ENCODE data around the gene NR6A1.
A peak's percentile ranks its signal among the peaks of the same experiment; 100 is the strongest.

NR6A1 gene

DNA sequence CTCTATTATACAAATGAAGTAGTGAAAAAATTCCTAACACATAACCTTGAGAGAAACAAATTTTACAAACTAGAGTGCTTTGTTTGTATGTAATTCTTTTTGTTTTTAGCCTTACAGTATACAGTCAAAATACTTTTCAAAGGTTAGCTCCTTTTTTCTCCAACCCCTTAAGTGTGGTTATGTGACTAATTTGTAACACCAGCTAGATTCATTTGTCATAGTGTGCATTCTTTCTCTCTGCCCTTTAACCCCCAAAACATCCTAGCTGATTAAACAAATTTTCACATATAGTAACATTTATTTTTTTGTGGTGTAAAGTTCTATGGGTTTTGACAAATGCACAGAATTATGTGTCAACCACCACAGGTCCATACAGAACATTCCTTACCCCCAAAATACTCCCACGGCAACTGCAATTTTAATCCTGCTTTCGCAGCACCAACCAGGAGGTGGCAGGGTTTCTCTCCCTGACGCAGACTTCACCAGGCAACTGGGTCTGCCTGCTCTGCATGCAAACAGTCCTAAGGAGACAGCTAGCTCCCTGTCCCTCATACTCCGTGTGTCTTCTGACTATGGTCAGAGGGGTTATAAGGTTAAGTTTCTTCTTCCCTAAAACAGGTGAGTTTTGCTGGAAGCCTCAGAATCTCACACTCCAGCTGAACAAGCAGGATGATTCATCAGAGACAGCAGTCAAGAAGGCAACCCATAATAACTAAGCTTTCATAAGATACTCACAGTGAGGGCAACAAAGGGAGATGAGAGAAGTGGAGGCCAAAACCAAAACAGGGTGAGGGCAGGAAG, 219.4 kb downstream of the NR6A1 start:
- Histone ChIP-seq H3K4me1 (ENCODE audit: low read depth, poor library complexity, severe bottlenecking) (no peaks in the 10 kb centered on the region), H3K27me3 (ENCODE audit: insufficient read depth, low read depth) (no peaks in the 10 kb centered on the region), H3K79me2 (ENCODE audit: insufficient read depth, low read depth) (no peaks in the 10 kb centered on the region), H2AFZ (ENCODE audit: low read depth) (no peak overlapping the region), H3K27ac (no peak overlapping the region), H3K9ac (no peak overlapping the region), H3K4me3 (IDR thresholded peaks at IDR 0.05; ENCODE audit: insufficient read depth, low read depth, low read length) (no peak overlapping the region), H3K4me2 (no peak overlapping the region), H3K36me3 (ENCODE audit: insufficient read depth) (no peaks in the 10 kb centered on the region), H4K20me1 (ENCODE audit: insufficient read depth) (no peaks in the 10 kb centered on the region)
- TF ChIP-seq, protein P1, sequence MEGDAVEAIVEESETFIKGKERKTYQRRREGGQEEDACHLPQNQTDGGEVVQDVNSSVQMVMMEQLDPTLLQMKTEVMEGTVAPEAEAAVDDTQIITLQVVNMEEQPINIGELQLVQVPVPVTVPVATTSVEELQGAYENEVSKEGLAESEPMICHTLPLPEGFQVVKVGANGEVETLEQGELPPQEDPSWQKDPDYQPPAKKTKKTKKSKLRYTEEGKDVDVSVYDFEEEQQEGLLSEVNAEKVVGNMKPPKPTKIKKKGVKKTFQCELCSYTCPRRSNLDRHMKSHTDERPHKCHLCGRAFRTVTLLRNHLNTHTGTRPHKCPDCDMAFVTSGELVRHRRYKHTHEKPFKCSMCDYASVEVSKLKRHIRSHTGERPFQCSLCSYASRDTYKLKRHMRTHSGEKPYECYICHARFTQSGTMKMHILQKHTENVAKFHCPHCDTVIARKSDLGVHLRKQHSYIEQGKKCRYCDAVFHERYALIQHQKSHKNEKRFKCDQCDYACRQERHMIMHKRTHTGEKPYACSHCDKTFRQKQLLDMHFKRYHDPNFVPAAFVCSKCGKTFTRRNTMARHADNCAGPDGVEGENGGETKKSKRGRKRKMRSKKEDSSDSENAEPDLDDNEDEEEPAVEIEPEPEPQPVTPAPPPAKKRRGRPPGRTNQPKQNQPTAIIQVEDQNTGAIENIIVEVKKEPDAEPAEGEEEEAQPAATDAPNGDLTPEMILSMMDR (conservative IDR thresholded peaks at IDR 0.05; ENCODE audit: low read depth, low read length) = peak; percentile 41

DNA sequence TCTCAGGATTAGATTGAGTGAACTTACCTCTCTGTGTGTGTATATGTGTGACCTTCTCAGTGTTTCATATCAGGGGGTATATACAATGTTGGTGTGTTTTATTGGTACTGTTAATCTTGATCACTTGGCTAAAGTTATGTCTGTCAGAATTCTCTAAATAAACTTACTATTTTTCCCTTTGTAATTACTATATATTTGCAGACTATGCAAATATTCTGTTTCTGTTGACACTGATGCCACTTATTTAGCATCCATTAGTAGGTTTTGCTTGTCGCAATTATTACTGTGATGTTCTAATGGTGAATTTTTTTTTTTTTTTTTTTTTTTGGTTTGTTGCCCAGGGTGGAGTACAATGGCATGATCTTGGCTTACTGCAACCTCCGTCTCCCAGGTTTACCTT, 221.0 kb downstream of the NR6A1 start:
- Histone ChIP-seq H3K27me3 (ENCODE audit: insufficient read depth, low read depth) (no peaks in the 10 kb centered on the region), H2AFZ (ENCODE audit: low read depth) (no peak overlapping the region), H3K4me1 (ENCODE audit: low read depth, poor library complexity, severe bottlenecking) (no peaks in the 10 kb centered on the region), H3K4me3 (IDR thresholded peaks at IDR 0.05; ENCODE audit: insufficient read depth, low read depth, low read length) (no peak overlapping the region), H3K36me3 (ENCODE audit: insufficient read depth) (no peaks in the 10 kb centered on the region), H3K79me2 (ENCODE audit: insufficient read depth, low read depth) (no peaks in the 10 kb centered on the region), H4K20me1 (ENCODE audit: insufficient read depth) (no peaks in the 10 kb centered on the region), H3K27ac (no peak overlapping the region), H3K4me2 (no peak overlapping the region), H3K9ac (no peak overlapping the region)
- TF ChIP-seq, protein P1 (conservative IDR thresholded peaks at IDR 0.05; ENCODE audit: low read depth, low read length) = no peak

DNA sequence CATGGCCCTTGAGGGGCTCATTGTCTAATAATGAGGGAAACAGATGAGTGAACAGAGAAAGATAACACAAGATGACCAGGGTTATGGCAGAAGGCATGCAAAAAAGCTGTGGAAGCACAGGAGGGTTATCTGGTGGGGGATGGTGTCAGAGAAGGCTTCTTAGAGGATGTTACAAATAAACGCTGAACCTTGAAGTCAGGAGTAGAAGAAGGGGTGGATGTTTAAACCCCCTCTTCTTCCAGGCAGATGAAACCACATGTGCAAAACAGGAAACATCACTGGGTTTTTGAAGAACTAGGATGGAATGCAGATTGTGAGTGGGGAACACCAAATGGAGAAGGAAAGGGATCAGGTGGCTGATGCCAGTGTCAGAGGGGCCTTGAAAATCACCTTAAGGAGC, 222.1 kb downstream of the NR6A1 start:
- TF ChIP-seq, protein P1 (conservative IDR thresholded peaks at IDR 0.05; ENCODE audit: low read depth, low read length) = no peak
- Histone ChIP-seq H3K4me1 (ENCODE audit: low read depth, poor library complexity, severe bottlenecking) (no peaks in the 10 kb centered on the region), H4K20me1 (ENCODE audit: insufficient read depth) (no peaks in the 10 kb centered on the region), H3K9ac (no peak overlapping the region), H3K27ac (no peak overlapping the region), H3K27me3 (ENCODE audit: insufficient read depth, low read depth) (no peaks in the 10 kb centered on the region), H3K79me2 (ENCODE audit: insufficient read depth, low read depth) (no peaks in the 10 kb centered on the region), H3K4me3 (IDR thresholded peaks at IDR 0.05; ENCODE audit: insufficient read depth, low read depth, low read length) (no peak overlapping the region), H2AFZ (ENCODE audit: low read depth) (no peak overlapping the region), H3K36me3 (ENCODE audit: insufficient read depth) (no peaks in the 10 kb centered on the region), H3K4me2 (no peak overlapping the region)

DNA sequence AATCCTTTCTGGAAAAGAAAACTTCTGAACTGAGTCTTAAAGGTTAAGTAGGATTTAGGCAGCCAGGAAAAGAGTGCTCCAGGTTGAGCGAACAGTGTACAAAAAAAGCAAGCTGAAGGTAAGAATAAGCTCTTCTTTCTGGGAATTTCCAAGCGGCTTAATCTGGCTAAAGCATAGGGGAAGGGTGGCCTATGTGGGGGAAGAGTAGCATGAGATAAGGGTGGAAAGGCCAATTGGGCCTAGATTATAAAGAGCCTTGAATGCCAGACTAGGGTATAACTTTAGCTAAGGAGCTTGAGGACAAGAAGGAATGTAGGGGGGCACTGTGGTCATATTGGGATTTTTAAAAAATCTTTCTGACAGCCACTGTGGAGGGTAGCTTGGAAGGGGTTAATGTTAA, 226.6 kb downstream of the NR6A1 start:
- no peaks in the 10 kb centered on the region for H3K4me1 ChIP-seq (ENCODE audit: low read depth, poor library complexity, severe bottlenecking)
- no peak overlapping the region for H3K27ac ChIP-seq
- no peaks in the 10 kb centered on the region for H3K36me3 ChIP-seq (ENCODE audit: insufficient read depth)
- H4K20me1 ChIP-seq (ENCODE audit: insufficient read depth) = no peaks in the 10 kb centered on the region
- no peak overlapping the region for H3K4me3 ChIP-seq (IDR thresholded peaks at IDR 0.05; ENCODE audit: insufficient read depth, low read depth, low read length)
- no peak overlapping the region for H2AFZ ChIP-seq (ENCODE audit: low read depth)
- H3K79me2 ChIP-seq (ENCODE audit: insufficient read depth, low read depth) = no peaks in the 10 kb centered on the region
- H3K27me3 ChIP-seq (ENCODE audit: insufficient read depth, low read depth) = no peaks in the 10 kb centered on the region
- TF ChIP-seq, protein P1 (conservative IDR thresholded peaks at IDR 0.05; ENCODE audit: low read depth, low read length) = no peak
- H3K9ac ChIP-seq = no peak overlapping the region
- H3K4me2 ChIP-seq = no peak overlapping the region

Data from KMS-11 (cell line).